ENCODE measurements around the gene FRS2.

DNA sequence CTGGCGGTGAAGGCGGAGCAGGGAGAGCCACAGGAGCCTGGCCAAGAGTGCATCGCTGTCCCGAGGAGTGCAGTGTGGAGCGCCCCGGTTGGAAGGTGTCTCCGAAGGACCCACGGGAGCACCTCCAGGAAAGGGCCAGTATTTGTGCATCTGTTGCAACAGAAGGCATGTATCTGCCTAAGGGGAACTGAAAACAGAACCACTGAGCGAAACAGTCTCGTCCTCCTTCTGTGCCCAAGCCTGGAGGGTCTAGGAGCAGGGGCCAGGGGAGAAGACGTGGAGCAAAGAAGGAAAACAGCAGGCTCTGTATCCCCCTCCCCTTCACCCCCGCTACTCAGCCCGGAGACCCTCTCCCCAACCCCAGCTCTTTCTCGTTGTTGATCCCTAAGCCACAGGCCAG lies 145.8 kb downstream of the FRS2 start:
- TF ChIP-seq POLR2A (IDR thresholded peaks at IDR 0.05) (no peak), POLR2AphosphoS5 (IDR thresholded peaks at IDR 0.05) (no peak)
- TF ChIP-seq, protein P1, sequence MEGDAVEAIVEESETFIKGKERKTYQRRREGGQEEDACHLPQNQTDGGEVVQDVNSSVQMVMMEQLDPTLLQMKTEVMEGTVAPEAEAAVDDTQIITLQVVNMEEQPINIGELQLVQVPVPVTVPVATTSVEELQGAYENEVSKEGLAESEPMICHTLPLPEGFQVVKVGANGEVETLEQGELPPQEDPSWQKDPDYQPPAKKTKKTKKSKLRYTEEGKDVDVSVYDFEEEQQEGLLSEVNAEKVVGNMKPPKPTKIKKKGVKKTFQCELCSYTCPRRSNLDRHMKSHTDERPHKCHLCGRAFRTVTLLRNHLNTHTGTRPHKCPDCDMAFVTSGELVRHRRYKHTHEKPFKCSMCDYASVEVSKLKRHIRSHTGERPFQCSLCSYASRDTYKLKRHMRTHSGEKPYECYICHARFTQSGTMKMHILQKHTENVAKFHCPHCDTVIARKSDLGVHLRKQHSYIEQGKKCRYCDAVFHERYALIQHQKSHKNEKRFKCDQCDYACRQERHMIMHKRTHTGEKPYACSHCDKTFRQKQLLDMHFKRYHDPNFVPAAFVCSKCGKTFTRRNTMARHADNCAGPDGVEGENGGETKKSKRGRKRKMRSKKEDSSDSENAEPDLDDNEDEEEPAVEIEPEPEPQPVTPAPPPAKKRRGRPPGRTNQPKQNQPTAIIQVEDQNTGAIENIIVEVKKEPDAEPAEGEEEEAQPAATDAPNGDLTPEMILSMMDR (IDR thresholded peaks at IDR 0.05) = no peak
